ENCODE data around the gene CFAP52.

DNA sequence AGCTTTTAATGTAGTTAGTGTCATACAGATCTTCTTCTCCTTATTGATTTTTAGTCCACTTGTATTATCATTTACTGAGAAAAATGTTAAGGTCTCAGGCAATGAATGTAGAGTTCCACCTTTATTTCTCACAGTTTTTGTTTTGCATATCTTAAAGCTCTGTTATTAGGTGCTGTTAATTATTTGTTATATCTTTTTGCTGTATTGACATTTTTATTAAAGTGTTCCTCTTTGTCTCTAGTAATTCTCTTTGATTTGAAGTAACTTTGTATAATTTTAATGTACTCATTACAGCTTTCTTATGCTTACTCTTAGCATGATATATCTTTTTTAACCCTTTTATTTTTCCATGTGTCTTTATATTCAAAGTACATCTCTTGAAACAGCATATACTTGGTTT is 46.5 kb downstream of the CFAP52 start:
- TF ChIP-seq, protein P1, sequence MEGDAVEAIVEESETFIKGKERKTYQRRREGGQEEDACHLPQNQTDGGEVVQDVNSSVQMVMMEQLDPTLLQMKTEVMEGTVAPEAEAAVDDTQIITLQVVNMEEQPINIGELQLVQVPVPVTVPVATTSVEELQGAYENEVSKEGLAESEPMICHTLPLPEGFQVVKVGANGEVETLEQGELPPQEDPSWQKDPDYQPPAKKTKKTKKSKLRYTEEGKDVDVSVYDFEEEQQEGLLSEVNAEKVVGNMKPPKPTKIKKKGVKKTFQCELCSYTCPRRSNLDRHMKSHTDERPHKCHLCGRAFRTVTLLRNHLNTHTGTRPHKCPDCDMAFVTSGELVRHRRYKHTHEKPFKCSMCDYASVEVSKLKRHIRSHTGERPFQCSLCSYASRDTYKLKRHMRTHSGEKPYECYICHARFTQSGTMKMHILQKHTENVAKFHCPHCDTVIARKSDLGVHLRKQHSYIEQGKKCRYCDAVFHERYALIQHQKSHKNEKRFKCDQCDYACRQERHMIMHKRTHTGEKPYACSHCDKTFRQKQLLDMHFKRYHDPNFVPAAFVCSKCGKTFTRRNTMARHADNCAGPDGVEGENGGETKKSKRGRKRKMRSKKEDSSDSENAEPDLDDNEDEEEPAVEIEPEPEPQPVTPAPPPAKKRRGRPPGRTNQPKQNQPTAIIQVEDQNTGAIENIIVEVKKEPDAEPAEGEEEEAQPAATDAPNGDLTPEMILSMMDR (IDR thresholded peaks at IDR 0.05; ENCODE audit: low read depth, low read length) = no peak
- no peak for TF ChIP-seq EZH2phosphoT487 (IDR thresholded peaks at IDR 0.05; ENCODE audit: low read depth)
